IMR-90 (cell line): ENCODE measurements around the gene TNS1.

Experiments
- BHLHE40 ChIP-seq: fragments of 150-350 bp; IDR thresholded peaks from 2 replicates; pipeline ENCODE4 v1.6.1; 2016; ENCODE audit warnings: mild to moderate bottlenecking, low read depth, low read length
- ELK1 ChIP-seq: fragments of 150-350 bp; IDR thresholded peaks from 2 replicates; pipeline ENCODE4 v1.6.1; 2016; ENCODE audit warnings: low read depth, mild to moderate bottlenecking, low read length, moderate library complexity, borderline replicate concordance
- FOS ChIP-seq: fragments of 150-350 bp; IDR thresholded peaks from 2 replicates; pipeline ENCODE4 v1.6.1; 2016; ENCODE audit warnings: low read depth, low read length
- MXI1 ChIP-seq: IDR thresholded peaks from 2 replicates; pipeline ENCODE4 v1.6.1; 2012; ENCODE audit warnings: low read depth, mild to moderate bottlenecking, low read length, moderate library complexity, borderline replicate concordance
- POLR2A ChIP-seq: IDR thresholded peaks from 2 replicates; pipeline ENCODE4 v1.6.1; 2012; ENCODE audit warnings: mild to moderate bottlenecking, low read depth, low read length
- RAD21 ChIP-seq: IDR thresholded peaks from 2 replicates; pipeline ENCODE4 v1.6.1; 2012; ENCODE audit warnings: low read length, improper control_type of control experiment
- SMC3 ChIP-seq: fragments of 150-350 bp; IDR thresholded peaks from 2 replicates; pipeline ENCODE4 v1.6.1; 2016; ENCODE audit warnings: low read depth, mild to moderate bottlenecking, antibody characterized with exemption, low read length, moderate library complexity
- USF2 ChIP-seq: fragments of 150-350 bp; IDR thresholded peaks from 2 replicates; pipeline ENCODE4 v1.6.1; 2017; ENCODE audit warnings: mild to moderate bottlenecking, antibody characterized with exemption, low read length, low read depth
- TF ChIP-seq, protein P1 (sequence below): conservative IDR thresholded peaks from 2 replicates; pipeline ENCODE4 v1.5.1; 2012; ENCODE audit warnings: mild to moderate bottlenecking, low read depth, low read length, improper control_type of control experiment

DNA sequence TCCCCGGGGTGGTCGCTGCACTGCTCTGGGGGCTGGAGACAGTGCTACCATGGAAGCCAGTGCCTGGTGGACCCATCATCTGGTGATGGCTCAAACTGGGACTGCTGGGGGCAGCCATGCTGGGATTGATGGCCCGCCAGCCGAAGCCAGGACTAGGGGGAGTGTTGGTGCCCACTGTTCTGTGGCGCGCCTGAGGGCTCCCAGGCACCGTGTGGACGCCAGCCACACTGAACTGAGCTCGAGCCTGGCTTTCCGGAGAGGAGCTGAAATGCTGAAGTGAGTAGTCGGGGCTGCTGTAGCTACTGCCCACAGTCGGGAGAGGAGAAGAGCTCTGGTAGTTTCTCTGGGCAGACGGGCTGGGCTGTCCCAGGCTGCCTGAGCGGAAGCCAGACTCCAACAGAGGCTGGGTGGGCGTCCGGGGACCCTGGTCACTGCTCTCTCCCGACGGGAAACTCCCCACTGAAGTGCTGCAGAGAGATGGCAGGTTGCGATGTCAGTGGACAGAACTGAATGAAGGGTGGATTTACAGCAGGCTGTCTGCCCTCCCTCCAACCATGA, 184.4 kb downstream of the TNS1 start:
- TF ChIP-seq, protein P1, sequence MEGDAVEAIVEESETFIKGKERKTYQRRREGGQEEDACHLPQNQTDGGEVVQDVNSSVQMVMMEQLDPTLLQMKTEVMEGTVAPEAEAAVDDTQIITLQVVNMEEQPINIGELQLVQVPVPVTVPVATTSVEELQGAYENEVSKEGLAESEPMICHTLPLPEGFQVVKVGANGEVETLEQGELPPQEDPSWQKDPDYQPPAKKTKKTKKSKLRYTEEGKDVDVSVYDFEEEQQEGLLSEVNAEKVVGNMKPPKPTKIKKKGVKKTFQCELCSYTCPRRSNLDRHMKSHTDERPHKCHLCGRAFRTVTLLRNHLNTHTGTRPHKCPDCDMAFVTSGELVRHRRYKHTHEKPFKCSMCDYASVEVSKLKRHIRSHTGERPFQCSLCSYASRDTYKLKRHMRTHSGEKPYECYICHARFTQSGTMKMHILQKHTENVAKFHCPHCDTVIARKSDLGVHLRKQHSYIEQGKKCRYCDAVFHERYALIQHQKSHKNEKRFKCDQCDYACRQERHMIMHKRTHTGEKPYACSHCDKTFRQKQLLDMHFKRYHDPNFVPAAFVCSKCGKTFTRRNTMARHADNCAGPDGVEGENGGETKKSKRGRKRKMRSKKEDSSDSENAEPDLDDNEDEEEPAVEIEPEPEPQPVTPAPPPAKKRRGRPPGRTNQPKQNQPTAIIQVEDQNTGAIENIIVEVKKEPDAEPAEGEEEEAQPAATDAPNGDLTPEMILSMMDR, result no peak
- TF ChIP-seq FOS (no peak), POLR2A (no peak), ELK1 (no peak), USF2 (no peak), BHLHE40 (no peak), RAD21 (no peak), MXI1 (no peak), SMC3 (no peak)
